ENCODE results near the gene GLOD4.

Gene GLOD4

GRCh38 chr17:824378-824777 lies 42.3 kb upstream of the GLOD4 start:
- Histone ChIP-seq H3K4me3 (ENCODE audit: low read length) (no peak overlapping the region), H3K9me2 (replicated peaks; ENCODE audit: insufficient read depth, low read length) (no peaks in the 10 kb centered on the region), H3K27me3 (replicated peaks; ENCODE audit: insufficient read depth, low read length) (peaks cover 79% of the 10 kb centered on the region), H3K36me3 (replicated peaks; ENCODE audit: insufficient read depth, low read length) (no peaks in the 10 kb centered on the region), H3K4me1 (ENCODE audit: low read length) (no peaks in the 10 kb centered on the region), H3K27ac (ENCODE audit: low read length) (no peak overlapping the region), H3K4me2 (ENCODE audit: low read depth, low read length) (no peak overlapping the region), H3K79me2 (ENCODE audit: low read length) (no peaks in the 10 kb centered on the region), H4K20me1 (ENCODE audit: insufficient read depth, low read length) (no peaks in the 10 kb centered on the region), H2AFZ (ENCODE audit: low read length) (no peak overlapping the region), H3K9ac (ENCODE audit: low read length) (no peak overlapping the region), H3F3A (ENCODE audit: insufficient read depth, low read length) (no peaks in the 10 kb centered on the region), H3K9me3 (replicated peaks; ENCODE audit: insufficient read depth, low read length) (no peaks in the 10 kb centered on the region)
- no peak for DNase-seq
- TF ChIP-seq EZH2phosphoT487 (IDR thresholded peaks at IDR 0.05; ENCODE audit: low read length) (no peak), CTCF (IDR thresholded peaks at IDR 0.05; ENCODE audit: low read length) (no peak), EZH2 (optimal IDR thresholded peaks at IDR 0.05; ENCODE audit: low read depth, low read length) (no peak)

- TF ChIP-seq CTCF (IDR thresholded peaks at IDR 0.05; ENCODE audit: low read length), result no peak
- TF ChIP-seq EZH2 (optimal IDR thresholded peaks at IDR 0.05; ENCODE audit: low read depth, low read length), result no peak
- no peak for TF ChIP-seq EZH2phosphoT487 (IDR thresholded peaks at IDR 0.05; ENCODE audit: low read length)
- Histone ChIP-seq H3K9ac (ENCODE audit: low read length) (no peak overlapping the region), H3K79me2 (ENCODE audit: low read length) (no peaks in the 10 kb centered on the region), H3K27ac (ENCODE audit: low read length) (no peak overlapping the region), H3K36me3 (replicated peaks; ENCODE audit: insufficient read depth, low read length) (no peaks in the 10 kb centered on the region), H3K9me2 (replicated peaks; ENCODE audit: insufficient read depth, low read length) (no peaks in the 10 kb centered on the region), H2AFZ (ENCODE audit: low read length) (no peak overlapping the region), H3F3A (ENCODE audit: insufficient read depth, low read length) (no peaks in the 10 kb centered on the region), H3K4me2 (ENCODE audit: low read depth, low read length) (no peak overlapping the region), H3K4me1 (ENCODE audit: low read length) (no peaks in the 10 kb centered on the region), H4K20me1 (ENCODE audit: insufficient read depth, low read length) (no peaks in the 10 kb centered on the region), H3K4me3 (ENCODE audit: low read length) (no peak overlapping the region), H3K27me3 (replicated peaks; ENCODE audit: insufficient read depth, low read length) (peaks cover 78% of the 10 kb centered on the region), H3K9me3 (replicated peaks; ENCODE audit: insufficient read depth, low read length) (no peaks in the 10 kb centered on the region)
- DNase-seq, result no peak
Measured at GRCh38 chr17:823501-823902, 41.4 kb upstream of the GLOD4 start.

- Histone ChIP-seq H3K4me3 (ENCODE audit: low read length) (no peak overlapping the region), H3K9me2 (replicated peaks; ENCODE audit: insufficient read depth, low read length) (no peaks in the 10 kb centered on the region), H3K27me3 (replicated peaks; ENCODE audit: insufficient read depth, low read length) (peaks cover 83% of the 10 kb centered on the region), H3K36me3 (replicated peaks; ENCODE audit: insufficient read depth, low read length) (no peaks in the 10 kb centered on the region), H3K27ac (ENCODE audit: low read length) (no peak overlapping the region), H2AFZ (ENCODE audit: low read length) (no peak overlapping the region), H3K4me1 (ENCODE audit: low read length) (no peaks in the 10 kb centered on the region), H3K9me3 (replicated peaks; ENCODE audit: insufficient read depth, low read length) (no peaks in the 10 kb centered on the region), H4K20me1 (ENCODE audit: insufficient read depth, low read length) (no peaks in the 10 kb centered on the region), H3K79me2 (ENCODE audit: low read length) (no peaks in the 10 kb centered on the region), H3K4me2 (ENCODE audit: low read depth, low read length) (no peak overlapping the region), H3K9ac (ENCODE audit: low read length) (no peak overlapping the region), H3F3A (ENCODE audit: insufficient read depth, low read length) (no peaks in the 10 kb centered on the region)
- no peak for DNase-seq
- TF ChIP-seq CTCF (IDR thresholded peaks at IDR 0.05; ENCODE audit: low read length) (no peak), EZH2phosphoT487 (IDR thresholded peaks at IDR 0.05; ENCODE audit: low read length) (no peak), EZH2 (optimal IDR thresholded peaks at IDR 0.05; ENCODE audit: low read depth, low read length) (no peak)
Measured at GRCh38 chr17:819251-819650, 37.2 kb upstream of the GLOD4 start.
